Gastrocnemius medialis (tissue), 4 donors: ENCODE measurements around the gene PRICKLE1. TPM values are rescaled to one million over a fixed set of nuclear protein-coding genes. Genes with fewer than 3 reads are reported as not detected.

Experiments
- ATAC-seq, 2 donors: fragments of 150-250 bp; one replicate each; pipeline ENCODE4 v1.9.1; 2016
- DNase-seq, 2 donors: peaks; one replicate each; pipeline ENCODE4 v3.0.0-alpha.2; 2019
- H3K27ac ChIP-seq, 4 donors: fragments of 200-600 bp; sonication (generic); 1 replicate in 1 of 4; 2 replicates in 3 of 4; pipeline ENCODE4 v1.5.1; 2016 to 2018; ENCODE audit warnings: mild to moderate bottlenecking in 2 of 4, moderate library complexity in 1 of 4
- H3K27me3 ChIP-seq, 3 donors: fragments of 200-600 bp; sonication (generic) in 2 of 3; 1 replicate in 1 of 3; 2 replicates in 2 of 3; pipeline versions ENCODE4 v1.5.1 to v1.6.0; 2016 to 2019; ENCODE audit warnings: mild to moderate bottlenecking in 1 of 3, moderate library complexity in 1 of 3
- H3K36me3 ChIP-seq, 2 donors: fragments of 200-600 bp; sonication (generic) in 1 of 2; one replicate each; pipeline ENCODE4 v1.5.1; 2017 to 2018
- H3K4me1 ChIP-seq, 2 donors: fragments of 200-600 bp; sonication (generic) in 1 of 2; one replicate each; pipeline ENCODE4 v1.5.1; 2016 to 2017; ENCODE audit warnings: mild to moderate bottlenecking in 2 of 2
- H3K4me3 ChIP-seq, 4 donors: fragments of 200-600 bp; sonication (generic) in 3 of 4; 1 replicate in 1 of 4; 2 replicates in 3 of 4; pipeline ENCODE4 v1.5.1; 2016 to 2019; ENCODE audit warnings: mild to moderate bottlenecking in 2 of 4
- H3K9me3 ChIP-seq, 3 donors: fragments of 200-600 bp; sonication (generic) in 2 of 3; 1 replicate in 1 of 3; 2 replicates in 2 of 3; pipeline ENCODE4 v1.5.1; 2016 to 2019
- POLR2A ChIP-seq, 2 donors: fragments of 450-650 bp; IDR thresholded peaks; one replicate each; pipeline ENCODE4 v1.6.1; 2017; ENCODE audit warnings: antibody characterized with exemption in 2 of 2, mild to moderate bottlenecking in 2 of 2, moderate library complexity in 2 of 2
- in situ Hi-C, 4 donors: fragments of 200-750 bp; cut with MboI; loops; one replicate each; pipeline versions ENCODE4 v1.15.0 to v1.8.0; 2017; ENCODE audit warnings: low sequenced_read_pairs in 4 of 4
- intact Hi-C: fragments of 100-400 bp; cut with DNase I; formaldehyde crosslinking; loops from one replicate; pipeline ENCODE4 v1.15.1; 2023; ENCODE audit warnings: low total_unique reads
- total RNA-seq, 4 donors: library from RNA; depleted of rRNA; stranded (reverse); fragments of >200 nt; gene quantifications; one replicate each; pipeline versions ENCODE4 v1.1.0 to v1.2.3, GENCODE V29; 2016
- TF ChIP-seq, protein P1 (sequence below), 5 experiments: fragments of 450-650 bp in 3 of 5; fragments of 200-600 bp in 2 of 5; sonication (generic) in 2 of 5; IDR thresholded peaks in 4 of 5; conservative IDR thresholded peaks in 1 of 5; 1 replicate in 4 of 5; 2 replicates in 1 of 5; pipeline ENCODE4 v1.5.1; 2016 to 2019; ENCODE audit warnings: antibody characterized with exemption in 5 of 5, mild to moderate bottlenecking in 3 of 5, moderate library complexity in 3 of 5

The PRICKLE1 gene
- total RNA-seq, 4 donors from 2014 or later, result 0.87 to 9.2 (median 3.6) TPM

DNA sequence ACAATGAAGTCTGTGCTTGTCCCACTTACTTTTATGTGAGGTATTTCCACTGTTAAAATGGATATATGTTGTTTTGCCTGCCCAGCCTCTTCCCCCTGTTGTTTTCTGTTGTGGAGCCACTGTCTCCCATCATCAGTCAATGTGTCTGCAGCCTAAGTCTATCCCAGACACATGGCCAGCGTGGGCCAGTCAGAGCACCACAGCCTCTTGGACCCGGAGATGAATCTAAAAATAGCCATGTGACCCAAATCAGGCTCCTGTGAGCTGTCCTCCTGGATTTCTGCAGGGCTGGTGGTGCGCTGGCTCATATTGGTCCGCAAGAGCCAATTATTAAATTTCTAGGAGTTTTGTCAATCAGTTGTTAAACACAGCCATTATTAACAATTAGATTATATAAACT lies 44.0 kb upstream of the PRICKLE1 start:
- H3K4me1 ChIP-seq, result peaks cover 0 to 4% of the 10 kb centered on the region in 2 donors
- H3K4me3 ChIP-seq, result no peak overlapping the region
- no peak overlapping the region for H3K27ac ChIP-seq
- no peak for DNase-seq
- ATAC-seq, result peak in 1 of 2 donors; percentile 50
- H3K36me3 ChIP-seq, result no peaks in the 10 kb centered on the region
- in situ Hi-C loops, result no loop called here
- H3K27me3 ChIP-seq, result no peaks in the 10 kb centered on the region
- intact Hi-C loops, result no loop called here
- no peak for TF ChIP-seq POLR2A (IDR thresholded peaks at IDR 0.05)
- TF ChIP-seq, protein P1, sequence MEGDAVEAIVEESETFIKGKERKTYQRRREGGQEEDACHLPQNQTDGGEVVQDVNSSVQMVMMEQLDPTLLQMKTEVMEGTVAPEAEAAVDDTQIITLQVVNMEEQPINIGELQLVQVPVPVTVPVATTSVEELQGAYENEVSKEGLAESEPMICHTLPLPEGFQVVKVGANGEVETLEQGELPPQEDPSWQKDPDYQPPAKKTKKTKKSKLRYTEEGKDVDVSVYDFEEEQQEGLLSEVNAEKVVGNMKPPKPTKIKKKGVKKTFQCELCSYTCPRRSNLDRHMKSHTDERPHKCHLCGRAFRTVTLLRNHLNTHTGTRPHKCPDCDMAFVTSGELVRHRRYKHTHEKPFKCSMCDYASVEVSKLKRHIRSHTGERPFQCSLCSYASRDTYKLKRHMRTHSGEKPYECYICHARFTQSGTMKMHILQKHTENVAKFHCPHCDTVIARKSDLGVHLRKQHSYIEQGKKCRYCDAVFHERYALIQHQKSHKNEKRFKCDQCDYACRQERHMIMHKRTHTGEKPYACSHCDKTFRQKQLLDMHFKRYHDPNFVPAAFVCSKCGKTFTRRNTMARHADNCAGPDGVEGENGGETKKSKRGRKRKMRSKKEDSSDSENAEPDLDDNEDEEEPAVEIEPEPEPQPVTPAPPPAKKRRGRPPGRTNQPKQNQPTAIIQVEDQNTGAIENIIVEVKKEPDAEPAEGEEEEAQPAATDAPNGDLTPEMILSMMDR (IDR thresholded peaks at IDR 0.05 in 4 of 5, conservative IDR thresholded peaks at IDR 0.05 in 1 of 5), result no peak
- no peaks in the 10 kb centered on the region for H3K9me3 ChIP-seq

DNA sequence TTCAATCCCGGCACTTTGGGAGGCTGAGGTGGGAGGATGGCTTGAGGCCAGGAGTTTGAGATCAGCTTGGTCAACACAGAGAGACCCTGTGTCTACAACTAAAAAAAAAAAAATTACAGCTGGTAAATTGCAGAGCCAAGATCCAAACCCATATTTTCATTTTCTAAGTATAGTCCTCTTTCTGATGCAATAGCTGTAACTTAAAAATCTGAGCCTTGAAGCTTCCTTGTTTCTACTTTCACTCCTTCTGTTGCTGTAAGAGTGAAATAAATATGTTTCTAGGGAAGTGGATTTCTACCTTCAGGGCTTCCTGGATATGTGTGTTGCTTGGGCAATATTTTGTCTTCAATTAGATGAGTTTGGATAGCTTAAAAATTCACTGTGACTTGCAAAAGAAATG lies 42.0 kb upstream of the PRICKLE1 start:
- Histone ChIP-seq H3K27ac (no peak overlapping the region), H3K4me1 (peaks cover 0 to 4% of the 10 kb centered on the region in 2 donors), H3K9me3 (no peaks in the 10 kb centered on the region), H3K4me3 (no peak overlapping the region), H3K27me3 (no peaks in the 10 kb centered on the region), H3K36me3 (no peaks in the 10 kb centered on the region)
- DNase-seq (no peak), ATAC-seq (no peak)
- TF ChIP-seq, protein P1 (IDR thresholded peaks at IDR 0.05 in 4 of 5, conservative IDR thresholded peaks at IDR 0.05 in 1 of 5), result no peak
- TF ChIP-seq POLR2A (IDR thresholded peaks at IDR 0.05), result no peak
- intact Hi-C loops, result no loop called here
- in situ Hi-C loops, result no loop called here

DNA sequence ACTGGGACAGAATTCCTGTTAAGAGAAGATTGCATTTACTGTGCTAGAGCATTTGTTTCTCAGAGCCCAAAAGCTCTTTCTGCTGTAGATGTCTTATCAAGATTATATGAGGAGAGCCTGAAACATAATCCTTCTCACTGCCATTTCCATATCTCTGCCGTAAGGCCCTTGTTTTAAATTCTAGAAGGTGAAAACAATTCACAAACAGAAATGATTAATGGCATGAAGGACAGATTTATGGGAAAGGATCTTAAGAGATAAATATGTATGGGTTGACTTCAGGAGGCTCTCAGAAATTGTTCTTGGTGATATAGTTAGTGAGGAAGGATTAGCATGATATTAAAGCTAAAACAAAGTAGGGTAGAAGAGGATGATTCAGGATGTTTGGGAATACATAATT lies 40.8 kb upstream of the PRICKLE1 start:
- Histone ChIP-seq H3K4me3 (no peak overlapping the region), H3K9me3 (no peaks in the 10 kb centered on the region), H3K4me1 (peaks cover 0 to 4% of the 10 kb centered on the region in 2 donors), H3K36me3 (no peaks in the 10 kb centered on the region), H3K27ac (no peak overlapping the region), H3K27me3 (no peaks in the 10 kb centered on the region)
- no peak for DNase-seq
- in situ Hi-C loops (no loop called here), intact Hi-C loops (no loop called here)
- TF ChIP-seq POLR2A (IDR thresholded peaks at IDR 0.05), result no peak
- TF ChIP-seq, protein P1 (IDR thresholded peaks at IDR 0.05 in 4 of 5, conservative IDR thresholded peaks at IDR 0.05 in 1 of 5), result no peak
- no peak for ATAC-seq

DNA sequence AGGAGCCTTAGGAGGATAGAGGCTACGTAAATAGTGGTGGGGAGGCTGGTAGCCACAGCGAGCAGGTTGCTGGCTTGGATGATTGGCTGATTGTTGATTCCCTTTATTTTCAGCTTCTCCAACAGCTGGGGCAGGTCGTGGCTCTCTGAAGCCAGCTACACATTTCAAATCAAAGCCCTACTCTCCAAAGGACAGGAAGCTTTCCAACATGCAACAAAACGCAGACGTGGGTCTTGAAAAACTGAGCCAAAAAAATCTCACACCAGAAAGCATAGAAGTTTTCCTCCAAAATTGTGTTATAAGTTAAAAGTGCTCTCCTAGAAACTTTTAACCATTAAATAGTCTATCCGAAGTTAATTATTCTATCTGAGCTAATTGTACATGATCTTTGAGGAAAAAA lies 37.6 kb upstream of the PRICKLE1 start:
- no peak for ATAC-seq
- intact Hi-C loops (no loop called here), in situ Hi-C loops (no loop called here)
- Histone ChIP-seq H3K4me3 (no peak overlapping the region), H3K4me1 (no peaks in the 10 kb centered on the region), H3K9me3 (no peaks in the 10 kb centered on the region), H3K27me3 (no peaks in the 10 kb centered on the region), H3K27ac (no peak overlapping the region), H3K36me3 (no peaks in the 10 kb centered on the region)
- DNase-seq, result no peak
- TF ChIP-seq POLR2A (IDR thresholded peaks at IDR 0.05), result no peak
- TF ChIP-seq, protein P1 (IDR thresholded peaks at IDR 0.05 in 4 of 5, conservative IDR thresholded peaks at IDR 0.05 in 1 of 5), result no peak

DNA sequence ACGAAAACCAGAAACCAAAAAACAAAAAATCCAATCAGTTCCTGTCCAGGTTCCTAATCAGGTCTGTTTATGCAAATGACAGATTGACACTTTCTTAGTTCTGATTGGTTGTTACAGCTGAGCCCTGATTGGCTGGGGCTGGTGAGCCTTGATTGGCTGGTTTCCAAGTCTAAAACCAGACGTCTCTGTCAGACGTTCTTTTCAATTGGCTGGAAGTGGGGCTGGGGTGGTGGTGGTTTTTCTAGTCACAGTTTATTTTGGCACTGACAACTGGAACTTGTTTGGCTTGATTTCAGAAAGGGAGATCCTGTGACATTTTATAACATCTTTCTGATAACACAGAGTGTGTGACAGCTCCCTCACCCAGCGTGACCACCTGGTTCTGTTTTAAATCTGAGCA lies 36.1 kb upstream of the PRICKLE1 start:
- ATAC-seq (no peak), DNase-seq (no peak)
- Histone ChIP-seq H3K27ac (no peak overlapping the region), H3K36me3 (no peaks in the 10 kb centered on the region), H3K9me3 (no peaks in the 10 kb centered on the region), H3K4me3 (no peak overlapping the region), H3K4me1 (no peaks in the 10 kb centered on the region), H3K27me3 (no peaks in the 10 kb centered on the region)
- no peak for TF ChIP-seq POLR2A (IDR thresholded peaks at IDR 0.05)
- TF ChIP-seq, protein P1 (IDR thresholded peaks at IDR 0.05 in 4 of 5, conservative IDR thresholded peaks at IDR 0.05 in 1 of 5), result no peak
- intact Hi-C loops, result no loop called here
- in situ Hi-C loops, result no loop called here
